ENCODE results near the gene TMA7. TPM values are rescaled to one million over a fixed set of nuclear protein-coding genes. Genes with fewer than 3 reads are reported as not detected.

TMA7 gene
- total and polyA plus RNA-seq, 4 donors: 75.2 to 241 (median 113) TPM

- Histone ChIP-seq H3K36me3 (ENCODE audit: control insufficient read depth in 4 of 4, insufficient read depth in 3 of 4, low read depth in 1 of 4, low read length in 3 of 4) (peaks cover 0 to 6% (median 4%) of the 10 kb centered on the region in 4 donors), H3K9me3 (ENCODE audit: control insufficient read depth in 4 of 4, low read length in 3 of 4) (no peaks in the 10 kb centered on the region), H3K4me3 (ENCODE audit: low read depth in 1 of 3, low read length in 3 of 3) (no peak overlapping the region), H3K27me3 (ENCODE audit: control insufficient read depth in 4 of 4, insufficient read depth in 4 of 4, low read length in 3 of 4) (no peaks in the 10 kb centered on the region), H3K27ac (ENCODE audit: low read depth in 1 of 2, low read length in 2 of 2) (no peak overlapping the region), H3K4me1 (ENCODE audit: control insufficient read depth in 4 of 4, insufficient read depth in 4 of 4, low read length in 3 of 4) (no peaks in the 10 kb centered on the region), H3K9ac (ENCODE audit: low read depth in 1 of 2, low read length in 2 of 2) (no peak overlapping the region)
- TF ChIP-seq YY1 (IDR thresholded peaks at IDR 0.05): no peak
- no peak for TF ChIP-seq RXRA (IDR thresholded peaks at IDR 0.05)
- TF ChIP-seq HNF4G (IDR thresholded peaks at IDR 0.05): no peak
- 66% methylated on average over 9 of the region's 9 CpGs for WGBS
- DNase-seq (ENCODE audit: low spot score): peak; percentile 31
These were observed 42.0 kb upstream of the TMA7 start for GRCh38 chr3:48397767-48398681.

- WGBS: 45% methylated on average over 11 of the region's 11 CpGs
- H3K27me3 ChIP-seq (ENCODE audit: control insufficient read depth in 4 of 4, insufficient read depth in 4 of 4, low read length in 3 of 4): no peaks in the 10 kb centered on the region
- H3K36me3 ChIP-seq (ENCODE audit: control insufficient read depth in 4 of 4, insufficient read depth in 3 of 4, low read depth in 1 of 4, low read length in 3 of 4): peaks cover 3 to 12% (median 6%) of the 10 kb centered on the region in 4 donors
- H3K27ac ChIP-seq (ENCODE audit: low read depth in 1 of 2, low read length in 2 of 2): no peak overlapping the region
- H3K9ac ChIP-seq (ENCODE audit: low read depth in 1 of 2, low read length in 2 of 2): no peak overlapping the region
- H3K4me3 ChIP-seq (ENCODE audit: low read depth in 1 of 3, low read length in 3 of 3): no peak overlapping the region
- H3K9me3 ChIP-seq (ENCODE audit: control insufficient read depth in 4 of 4, low read length in 3 of 4): no peaks in the 10 kb centered on the region
- DNase-seq (ENCODE audit: low spot score): peak; percentile 40
- H3K4me1 ChIP-seq (ENCODE audit: control insufficient read depth in 4 of 4, insufficient read depth in 4 of 4, low read length in 3 of 4): no peaks in the 10 kb centered on the region
- TF ChIP-seq GABPA (IDR thresholded peaks at IDR 0.05 in 1 of 2, conservative IDR thresholded peaks at IDR 0.05 in 1 of 2): no peak
- no peak for TF ChIP-seq TAF1 (conservative IDR thresholded peaks at IDR 0.05)
- TF ChIP-seq FOXA2 (IDR thresholded peaks at IDR 0.05): no peak
- TF ChIP-seq CTCF (IDR thresholded peaks at IDR 0.05; ENCODE audit: low read depth, low read length, missing input control): no peak
- no peak for TF ChIP-seq REST (IDR thresholded peaks at IDR 0.05)
- no peak for TF ChIP-seq ATF3 (IDR thresholded peaks at IDR 0.05)
- no peak for TF ChIP-seq SP1 (IDR thresholded peaks at IDR 0.05)
- TF ChIP-seq HNF4G (IDR thresholded peaks at IDR 0.05): no peak
- no peak for TF ChIP-seq FOXA1 (IDR thresholded peaks at IDR 0.05)
- no peak for TF ChIP-seq ZBTB33 (IDR thresholded peaks at IDR 0.05)
- no peak for TF ChIP-seq NR2F2 (IDR thresholded peaks at IDR 0.05)
- no peak for TF ChIP-seq HNF4A (conservative IDR thresholded peaks at IDR 0.05)
- TF ChIP-seq RXRA (IDR thresholded peaks at IDR 0.05): no peak
- TF ChIP-seq MAX (IDR thresholded peaks at IDR 0.05): no peak
- no peak for TF ChIP-seq YY1 (IDR thresholded peaks at IDR 0.05)
- TF ChIP-seq EGR1 (IDR thresholded peaks at IDR 0.05; ENCODE audit: low read depth in 2 of 2): no peak
- no peak for TF ChIP-seq RAD21 (IDR thresholded peaks at IDR 0.05)
These were observed 41.2 kb upstream of the TMA7 start for GRCh38 chr3:48398701-48399386.

Measured in liver (tissue), 9 donors.